ENCODE results near the gene MTHFD2. TPM values are rescaled to one million over a fixed set of nuclear protein-coding genes. Genes with fewer than 3 reads are reported as not detected.
A peak's percentile ranks its signal among the peaks of the same experiment; 100 is the strongest.
"Not testable (repeated sequence)": the region's sequence is repeated elsewhere in the genome, so short reads cannot be mapped to it uniquely, and the experiment has no call there.

The MTHFD2 gene
- total RNA-seq, 1 donor from 2014 or later = 293 TPM

- peak overlapping the region; percentile 76 for H3K27ac Mint-ChIP-seq (ENCODE audit: unreplicated experiment)
- H3K9me3 Mint-ChIP-seq (ENCODE audit: unreplicated experiment) = no peaks in the 10 kb centered on the region
- H3K4me1 Mint-ChIP-seq (ENCODE audit: low read depth, unreplicated experiment) = peaks cover 14% of the 10 kb centered on the region
- peak; percentile 35 for DNase-seq
- no peaks in the 10 kb centered on the region for H3K36me3 Mint-ChIP-seq (ENCODE audit: unreplicated experiment)
- H3K4me3 Mint-ChIP-seq (ENCODE audit: unreplicated experiment) = no peak overlapping the region
- no peak for TF ChIP-seq CTCF (IDR thresholded peaks at IDR 0.05; ENCODE audit: partially characterized antibody, unreplicated experiment)
- peaks cover 5% of the 10 kb centered on the region for H3K27me3 Mint-ChIP-seq (ENCODE audit: unreplicated experiment)
These were observed 7.8 kb downstream of the MTHFD2 start for GRCh38 chr2:74206180-74206688.

- no peak overlapping the region for H3K27ac Mint-ChIP-seq (ENCODE audit: unreplicated experiment)
- H3K27me3 Mint-ChIP-seq (ENCODE audit: unreplicated experiment) = peaks cover 1% of the 10 kb centered on the region
- H3K36me3 Mint-ChIP-seq (ENCODE audit: unreplicated experiment) = peaks cover 4% of the 10 kb centered on the region
- no peak for DNase-seq
- H3K4me1 Mint-ChIP-seq (ENCODE audit: low read depth, unreplicated experiment) = no peaks in the 10 kb centered on the region
- no peak for TF ChIP-seq CTCF (IDR thresholded peaks at IDR 0.05; ENCODE audit: partially characterized antibody, unreplicated experiment)
- H3K9me3 Mint-ChIP-seq (ENCODE audit: unreplicated experiment) = no peaks in the 10 kb centered on the region
- H3K4me3 Mint-ChIP-seq (ENCODE audit: unreplicated experiment) = no peak overlapping the region
These were observed 14.4 kb downstream of the MTHFD2 start for GRCh38 chr2:74212702-74213410.

GRCh38 chr2:74215771-74216170 lies 17.4 kb downstream of the MTHFD2 start:
- not testable (repeated sequence) for H3K9me3 Mint-ChIP-seq (ENCODE audit: unreplicated experiment); H3K4me3 Mint-ChIP-seq (ENCODE audit: unreplicated experiment); H3K27me3 Mint-ChIP-seq (ENCODE audit: unreplicated experiment); H3K36me3 Mint-ChIP-seq (ENCODE audit: unreplicated experiment); H3K4me1 Mint-ChIP-seq (ENCODE audit: low read depth, unreplicated experiment); DNase-seq; H3K27ac Mint-ChIP-seq (ENCODE audit: unreplicated experiment)

DNA sequence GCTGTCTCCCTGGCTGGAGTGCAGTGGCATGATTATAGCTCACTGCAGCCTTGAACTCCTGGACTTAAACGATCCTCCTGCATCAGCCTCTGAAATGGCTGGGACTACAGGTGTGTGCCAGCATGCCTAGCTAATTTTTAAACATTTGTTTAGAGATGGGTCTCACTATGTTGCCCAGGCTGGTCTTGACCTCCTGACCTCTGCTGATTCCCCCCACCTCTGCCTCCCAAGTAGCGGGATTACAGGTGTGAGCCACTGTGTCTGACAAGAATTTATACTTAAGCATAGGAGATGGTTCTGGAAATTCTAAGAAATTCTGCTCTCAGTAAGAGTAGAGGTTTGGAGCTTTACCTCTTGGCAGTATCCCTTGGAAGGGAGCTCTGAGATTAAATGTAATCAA lies 18.2 kb downstream of the MTHFD2 start:
- H3K27ac Mint-ChIP-seq (ENCODE audit: unreplicated experiment) = no peak overlapping the region
- no peak for DNase-seq
- H3K9me3 Mint-ChIP-seq (ENCODE audit: unreplicated experiment) = no peaks in the 10 kb centered on the region
- H3K4me3 Mint-ChIP-seq (ENCODE audit: unreplicated experiment) = no peak overlapping the region
- peaks cover 1% of the 10 kb centered on the region for H3K36me3 Mint-ChIP-seq (ENCODE audit: unreplicated experiment)
- no peaks in the 10 kb centered on the region for H3K4me1 Mint-ChIP-seq (ENCODE audit: low read depth, unreplicated experiment)
- no peaks in the 10 kb centered on the region for H3K27me3 Mint-ChIP-seq (ENCODE audit: unreplicated experiment)
- TF ChIP-seq CTCF (IDR thresholded peaks at IDR 0.05; ENCODE audit: partially characterized antibody, unreplicated experiment) = no peak

GRCh38 chr2:74219846-74220486 lies 21.6 kb downstream of the MTHFD2 start:
- Mint-ChIP-seq H3K9me3 (ENCODE audit: unreplicated experiment) (peaks cover 1% of the 10 kb centered on the region), H3K4me1 (ENCODE audit: low read depth, unreplicated experiment) (peaks cover 3% of the 10 kb centered on the region), H3K27me3 (ENCODE audit: unreplicated experiment) (no peaks in the 10 kb centered on the region), H3K4me3 (ENCODE audit: unreplicated experiment) (no peak overlapping the region), H3K36me3 (ENCODE audit: unreplicated experiment) (no peaks in the 10 kb centered on the region), H3K27ac (ENCODE audit: unreplicated experiment) (no peak overlapping the region)
- DNase-seq = no peak
- no peak for TF ChIP-seq CTCF (IDR thresholded peaks at IDR 0.05; ENCODE audit: partially characterized antibody, unreplicated experiment)

Data from glutamatergic neuron (in vitro differentiated cells).